Lower lobe of right lung (tissue), 2 donors: ENCODE measurements around the gene ERFL. TPM values are rescaled to one million over a fixed set of nuclear protein-coding genes. Genes with fewer than 3 reads are reported as not detected.
A peak's percentile ranks its signal among the peaks of the same experiment; 100 is the strongest.

Experiments used
- ATAC-seq, 2 donors: fragments of 200-7000 bp; cut with Tn5 transposase; one replicate each; pipeline ENCODE4 v1.9.1; 2020 to 2022; ENCODE audit warnings: mild to moderate bottlenecking in 2 of 2, moderate library complexity in 2 of 2
- DNase-seq: peaks from one replicate; pipeline ENCODE4 v3.0.0-alpha.2; 2020
- H3K27ac ChIP-seq: fragments of 200-600 bp; one replicate; pipeline ENCODE4 v1.8.0; 2022
- H3K27me3 ChIP-seq: fragments of 200-600 bp; one replicate; pipeline ENCODE4 v1.8.0; 2022; ENCODE audit warnings: low read depth
- H3K36me3 ChIP-seq: fragments of 200-600 bp; one replicate; pipeline ENCODE4 v1.8.0; 2022; ENCODE audit warnings: mild to moderate bottlenecking
- H3K4me1 ChIP-seq: fragments of 200-600 bp; one replicate; pipeline ENCODE4 v1.8.0; 2022
- H3K4me3 ChIP-seq: fragments of 200-600 bp; one replicate; pipeline ENCODE4 v1.8.0; 2022; ENCODE audit warnings: mild to moderate bottlenecking
- H3K9me3 ChIP-seq: fragments of 200-600 bp; one replicate; pipeline ENCODE4 v1.8.0; 2022
- intact Hi-C: fragments of 100-400 bp; cut with DNase I; formaldehyde crosslinking; loops from one replicate; pipeline ENCODE4 v1.11.0; 2022
- total RNA-seq: library from RNA; stranded (reverse); fragmentation: NEBNext Ultra II Directional; extraction: Animal tissue kit (Norgen Biotek cat#: 25700); gene quantifications from one replicate; pipeline ENCODE4 v1.2.1, GENCODE V29; 2021
- TF ChIP-seq, protein P1 (sequence below): fragments of 200-600 bp; IDR thresholded peaks from one replicate; pipeline ENCODE4 v1.8.0; 2022; ENCODE audit warnings: antibody characterized with exemption, mild to moderate bottlenecking
- donor health status: DM: no; HTN: yes; CAD: no; lungs with severe emphysema.

ERFL gene
- total RNA-seq, 1 donor from 2014 or later: 0.41 TPM

DNA sequence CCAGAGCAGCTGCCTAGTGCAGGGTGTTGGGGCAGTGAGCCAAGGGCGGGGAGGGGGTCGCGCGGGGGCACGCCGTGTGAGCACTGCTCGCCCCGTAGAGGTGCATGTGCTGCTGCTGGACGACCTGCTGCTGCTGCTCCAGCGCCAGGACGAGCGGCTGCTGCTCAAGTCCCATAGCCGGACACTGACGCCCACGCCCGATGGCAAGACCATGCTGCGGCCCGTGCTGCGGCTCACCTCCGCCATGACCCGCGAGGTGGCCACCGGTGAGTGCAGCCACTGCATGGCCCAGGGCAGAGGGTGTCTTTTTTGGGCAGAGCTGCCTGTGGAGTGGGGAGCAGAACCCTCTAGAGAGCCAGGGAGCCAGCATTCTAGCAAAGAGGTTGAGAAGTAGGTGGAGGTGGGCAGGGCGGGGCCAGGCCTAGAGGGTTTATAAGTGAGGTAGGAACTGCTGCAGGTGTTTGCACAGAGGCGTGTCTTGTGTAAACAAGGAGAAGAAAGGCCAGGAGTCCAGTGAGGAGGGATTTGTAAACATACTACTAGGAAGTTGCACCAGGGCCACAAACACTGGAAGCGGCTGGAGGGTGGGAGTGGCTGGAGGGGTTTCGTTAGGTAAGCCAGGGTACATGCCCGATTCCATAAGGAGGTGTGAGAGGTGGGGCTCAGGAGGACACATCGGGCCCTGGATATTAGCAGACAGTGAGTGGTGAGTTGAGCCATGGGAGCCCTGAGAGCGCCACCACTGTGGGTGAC lies 24.0 kb downstream of the ERFL start:
- Histone ChIP-seq H3K9me3 (no peaks in the 10 kb centered on the region), H3K4me3 (peak overlapping the region; percentile 33), H3K4me1 (peaks cover 5% of the 10 kb centered on the region), H3K36me3 (peaks cover 81% of the 10 kb centered on the region), H3K27me3 (no peaks in the 10 kb centered on the region), H3K27ac (peak overlapping the region; percentile 65)
- DNase-seq (peak; percentile 93), ATAC-seq (peak; percentile 92 to 96)
- intact Hi-C loops: no loop called here
- TF ChIP-seq, protein P1, sequence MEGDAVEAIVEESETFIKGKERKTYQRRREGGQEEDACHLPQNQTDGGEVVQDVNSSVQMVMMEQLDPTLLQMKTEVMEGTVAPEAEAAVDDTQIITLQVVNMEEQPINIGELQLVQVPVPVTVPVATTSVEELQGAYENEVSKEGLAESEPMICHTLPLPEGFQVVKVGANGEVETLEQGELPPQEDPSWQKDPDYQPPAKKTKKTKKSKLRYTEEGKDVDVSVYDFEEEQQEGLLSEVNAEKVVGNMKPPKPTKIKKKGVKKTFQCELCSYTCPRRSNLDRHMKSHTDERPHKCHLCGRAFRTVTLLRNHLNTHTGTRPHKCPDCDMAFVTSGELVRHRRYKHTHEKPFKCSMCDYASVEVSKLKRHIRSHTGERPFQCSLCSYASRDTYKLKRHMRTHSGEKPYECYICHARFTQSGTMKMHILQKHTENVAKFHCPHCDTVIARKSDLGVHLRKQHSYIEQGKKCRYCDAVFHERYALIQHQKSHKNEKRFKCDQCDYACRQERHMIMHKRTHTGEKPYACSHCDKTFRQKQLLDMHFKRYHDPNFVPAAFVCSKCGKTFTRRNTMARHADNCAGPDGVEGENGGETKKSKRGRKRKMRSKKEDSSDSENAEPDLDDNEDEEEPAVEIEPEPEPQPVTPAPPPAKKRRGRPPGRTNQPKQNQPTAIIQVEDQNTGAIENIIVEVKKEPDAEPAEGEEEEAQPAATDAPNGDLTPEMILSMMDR: no peak

DNA sequence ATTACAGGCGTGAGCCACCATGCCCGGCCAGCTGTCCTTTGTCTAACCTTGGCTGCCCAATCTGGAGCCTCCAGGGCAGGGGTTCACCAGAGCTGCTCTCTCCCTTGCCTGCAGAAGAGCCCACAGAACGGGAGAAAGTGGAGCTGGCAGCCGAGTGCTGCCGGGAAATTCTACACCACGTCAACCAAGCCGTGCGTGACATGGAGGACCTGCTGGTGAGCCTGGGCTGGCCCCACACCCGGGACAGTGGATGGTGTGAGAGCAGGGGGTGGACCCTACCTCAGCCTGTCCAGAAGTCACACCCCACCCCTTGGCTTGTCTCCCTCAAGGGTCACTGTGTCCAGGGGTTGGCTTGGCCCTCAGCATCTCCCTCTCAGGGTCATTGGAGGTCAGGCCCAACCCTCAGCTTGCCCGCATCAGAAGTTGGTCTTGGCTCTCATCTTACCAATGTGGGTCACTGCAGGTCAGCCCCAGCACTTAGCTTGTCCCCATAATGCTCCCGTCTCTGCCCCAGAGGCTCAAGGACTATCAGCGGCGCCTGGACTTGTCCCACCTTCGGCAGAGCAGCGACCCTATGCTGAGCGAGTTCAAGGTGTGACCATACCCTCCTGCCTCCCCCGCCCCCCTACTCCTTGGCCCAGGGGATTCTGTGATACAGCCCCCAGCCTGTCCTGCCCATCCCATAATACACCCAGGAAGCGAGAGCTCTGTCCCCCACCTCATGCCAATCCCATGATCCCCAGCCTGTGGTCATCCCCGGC lies 24.9 kb downstream of the ERFL start:
- TF ChIP-seq, protein P1: no peak
- Histone ChIP-seq H3K4me3 (no peak overlapping the region), H3K27ac (peak overlapping the region; percentile 58), H3K36me3 (peaks cover 90% of the 10 kb centered on the region), H3K9me3 (no peaks in the 10 kb centered on the region), H3K27me3 (no peaks in the 10 kb centered on the region), H3K4me1 (peaks cover 5% of the 10 kb centered on the region)
- intact Hi-C loops: no loop called here
- ATAC-seq (peak; percentile 2 to 29), DNase-seq (no peak)

DNA sequence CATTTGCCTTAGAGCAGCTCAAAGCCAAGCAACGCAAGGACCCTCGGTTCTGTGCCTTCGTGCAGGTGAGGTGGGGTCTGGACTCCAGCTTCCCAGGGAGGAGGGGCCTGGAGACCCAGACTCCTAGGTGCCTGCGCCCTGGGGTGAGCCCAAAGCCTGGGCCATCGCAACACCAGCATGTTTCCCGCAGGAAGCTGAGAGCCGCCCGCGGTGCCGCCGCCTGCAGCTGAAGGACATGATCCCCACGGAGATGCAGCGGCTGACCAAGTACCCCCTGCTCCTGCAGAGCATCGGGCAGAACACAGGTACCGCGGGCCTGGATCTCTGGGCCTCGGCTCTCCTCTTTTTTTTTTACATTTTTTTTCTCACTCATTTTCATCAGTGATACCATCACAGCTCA lies 25.7 kb downstream of the ERFL start:
- DNase-seq (no peak), ATAC-seq (no peak)
- Histone ChIP-seq H3K27ac (no peak overlapping the region), H3K4me3 (no peak overlapping the region), H3K36me3 (peaks cover 98% of the 10 kb centered on the region), H3K4me1 (peaks cover 5% of the 10 kb centered on the region), H3K27me3 (no peaks in the 10 kb centered on the region), H3K9me3 (no peaks in the 10 kb centered on the region)
- intact Hi-C loops: no loop called here
- TF ChIP-seq, protein P1: no peak

DNA sequence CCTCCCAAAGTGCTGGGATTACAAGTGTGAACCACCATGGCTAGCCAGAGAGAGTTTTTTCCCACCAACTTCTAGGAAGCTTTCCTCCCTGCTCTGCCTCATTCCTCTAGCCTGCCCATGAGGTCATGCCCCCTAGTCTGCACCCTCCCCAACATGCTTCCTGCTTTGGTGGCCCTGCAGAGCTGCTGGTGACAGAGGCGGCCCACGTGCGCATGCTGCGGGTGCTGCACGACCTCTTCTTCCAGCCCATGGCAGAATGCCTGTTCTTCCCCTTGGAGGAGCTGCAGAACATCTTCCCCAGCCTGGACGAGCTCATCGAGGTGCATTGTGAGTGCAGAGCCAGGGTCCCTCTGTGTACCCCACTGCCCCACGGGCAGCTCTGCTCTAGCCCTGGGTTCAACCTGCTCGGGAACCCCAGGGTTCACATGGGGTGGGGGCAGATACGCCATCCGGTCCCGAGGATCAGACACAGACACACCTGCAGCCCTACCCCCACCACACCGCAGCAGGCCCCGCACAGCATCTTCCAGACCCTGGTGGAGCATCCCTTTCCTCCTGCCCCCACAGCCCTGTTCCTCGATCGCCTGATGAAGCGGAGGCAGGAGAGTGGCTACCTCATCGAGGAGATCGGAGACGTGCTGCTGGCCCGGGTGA lies 26.4 kb downstream of the ERFL start:
- TF ChIP-seq, protein P1: no peak
- no peak overlapping the region for H3K4me3 ChIP-seq
- H3K9me3 ChIP-seq: no peaks in the 10 kb centered on the region
- ATAC-seq: no peak
- intact Hi-C loops: no loop called here
- peaks cover 91% of the 10 kb centered on the region for H3K36me3 ChIP-seq
- H3K27me3 ChIP-seq: no peaks in the 10 kb centered on the region
- no peak overlapping the region for H3K27ac ChIP-seq
- DNase-seq: no peak
- peaks cover 5% of the 10 kb centered on the region for H3K4me1 ChIP-seq

DNA sequence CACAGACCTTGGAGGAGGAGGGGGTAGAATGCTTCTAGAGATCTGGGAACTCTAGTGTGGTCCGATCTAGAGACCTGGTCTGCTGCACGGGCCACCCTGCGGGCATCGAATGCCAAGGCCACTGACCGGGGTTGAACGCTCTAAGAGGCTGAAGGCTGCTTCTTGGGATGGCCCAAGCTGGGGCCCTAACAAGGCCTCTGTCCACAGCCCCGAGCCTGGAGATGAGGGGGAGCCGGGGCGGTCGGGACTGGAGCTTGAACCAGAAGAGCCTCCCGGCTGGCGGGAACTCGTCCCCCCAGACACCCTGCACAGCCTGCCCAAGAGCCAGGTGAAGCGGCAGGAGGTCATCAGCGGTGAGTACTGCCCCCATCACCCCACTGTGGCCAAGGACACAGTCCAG lies 30.0 kb downstream of the ERFL start:
- Histone ChIP-seq H3K4me1 (no peaks in the 10 kb centered on the region), H3K27me3 (no peaks in the 10 kb centered on the region), H3K9me3 (no peaks in the 10 kb centered on the region), H3K4me3 (no peak overlapping the region), H3K27ac (no peak overlapping the region), H3K36me3 (peaks cover 81% of the 10 kb centered on the region)
- ATAC-seq (no peak), DNase-seq (no peak)
- intact Hi-C loops: no loop called here
- TF ChIP-seq, protein P1: no peak
